Kidney epithelial cell (primary cell): ENCODE data around the gene MRPL20. TPM values are rescaled to one million over a fixed set of nuclear protein-coding genes. Genes with fewer than 3 reads are reported as not detected.
A peak's percentile ranks its signal among the peaks of the same experiment; 100 is the strongest.

Experiments used
- DNase-seq: peaks from one replicate; pipeline ENCODE4 v3.0.0-alpha.2; 2010; ENCODE audit warnings: low read depth
- H3K27me3 ChIP-seq: 2 replicates; pipeline ENCODE4 v1.6.0; 2011; ENCODE audit warnings: low read length; ENCODE audit not compliant: control insufficient read depth, insufficient read depth
- H3K36me3 ChIP-seq: 2 replicates; pipeline ENCODE4 v1.5.1; 2011; ENCODE audit warnings: low read length; ENCODE audit not compliant: control insufficient read depth, insufficient read depth
- H3K4me3 ChIP-seq: 2 replicates; pipeline ENCODE4 v1.5.1; 2011; ENCODE audit warnings: low read depth, mild to moderate bottlenecking, control low read depth, low read length
- CTCF ChIP-seq: IDR thresholded peaks from 2 replicates; pipeline ENCODE4 v1.5.1; 2011; ENCODE audit warnings: mild to moderate bottlenecking, moderate library complexity, low read length, control low read depth, inconsistent platforms; ENCODE audit not compliant: insufficient read depth, poor library complexity, severe bottlenecking
- total RNA-seq: library from RNA; depleted of rRNA; stranded (reverse); fragments of >200 nt; gene quantifications from 2 replicates; pipeline ENCODE4 v1.2.3, GENCODE V29; 2015

The MRPL20 gene
- total RNA-seq, 1 donor from 2014 or later, result 159 TPM

- TF ChIP-seq CTCF, result no peak
- Histone ChIP-seq H3K4me3 (peak overlapping the region; percentile 44), H3K27me3 (peaks cover 15% of the 10 kb centered on the region), H3K36me3 (peaks cover 1% of the 10 kb centered on the region)
- DNase-seq, result no peak
Observed at GRCh38 chr1:1356796-1357401, 50.2 kb downstream of the MRPL20 start.

- peaks cover 1% of the 10 kb centered on the region for H3K36me3 ChIP-seq
- DNase-seq, result no peak
- H3K27me3 ChIP-seq, result peaks cover 15% of the 10 kb centered on the region
- peak overlapping the region; percentile 44 for H3K4me3 ChIP-seq
- no peak for TF ChIP-seq CTCF
Observed at GRCh38 chr1:1356166-1356795, 50.8 kb downstream of the MRPL20 start.

- DNase-seq, result no peak
- Histone ChIP-seq H3K4me3 (no peak overlapping the region), H3K36me3 (peaks cover 1% of the 10 kb centered on the region), H3K27me3 (peaks cover 15% of the 10 kb centered on the region)
- no peak for TF ChIP-seq CTCF
Observed at GRCh38 chr1:1355416-1355815, 51.7 kb downstream of the MRPL20 start.

- no peak for TF ChIP-seq CTCF
- Histone ChIP-seq H3K27me3 (peaks cover 15% of the 10 kb centered on the region), H3K36me3 (peaks cover 1% of the 10 kb centered on the region), H3K4me3 (no peak overlapping the region)
- DNase-seq, result no peak
Observed at GRCh38 chr1:1354271-1355247, 52.5 kb downstream of the MRPL20 start.

- Histone ChIP-seq H3K27me3 (peaks cover 15% of the 10 kb centered on the region), H3K36me3 (peaks cover 1% of the 10 kb centered on the region), H3K4me3 (no peak overlapping the region)
- no peak for TF ChIP-seq CTCF
- DNase-seq, result no peak
Observed at GRCh38 chr1:1353389-1354151, 53.5 kb downstream of the MRPL20 start.
